Measurements from ENCODE around the gene LNP1.
"Not testable (repeated sequence)": the region's sequence is repeated elsewhere in the genome, so short reads cannot be mapped to it uniquely, and the experiment has no call there.

Gene LNP1

DNA sequence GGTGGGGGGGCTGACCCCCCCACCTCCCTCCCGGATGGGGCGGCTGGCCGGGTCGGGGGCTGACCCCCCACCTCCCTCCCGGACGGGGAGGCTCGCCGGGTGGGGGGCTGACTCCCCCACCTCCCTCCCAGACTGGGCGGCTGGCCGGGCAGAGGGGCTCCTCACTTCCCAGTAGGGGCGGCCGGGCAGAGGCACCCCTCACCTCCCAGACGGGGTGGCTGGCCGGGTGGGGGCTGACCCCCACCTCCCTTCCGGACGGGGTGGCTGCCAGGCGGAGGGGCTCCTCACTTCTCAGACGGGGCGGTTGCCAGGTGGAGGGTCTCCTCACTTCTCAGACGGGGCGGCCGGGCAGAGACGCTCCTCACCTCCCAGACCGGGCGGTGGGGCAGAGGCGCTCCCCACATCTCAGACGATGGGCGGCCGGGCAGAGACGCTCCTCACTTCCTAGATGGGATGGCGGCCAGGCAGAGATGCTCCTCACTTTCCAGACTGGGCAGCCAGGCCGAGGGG is 76.6 kb downstream of the LNP1 start:
- DNase-seq, result not testable (repeated sequence)

DNA sequence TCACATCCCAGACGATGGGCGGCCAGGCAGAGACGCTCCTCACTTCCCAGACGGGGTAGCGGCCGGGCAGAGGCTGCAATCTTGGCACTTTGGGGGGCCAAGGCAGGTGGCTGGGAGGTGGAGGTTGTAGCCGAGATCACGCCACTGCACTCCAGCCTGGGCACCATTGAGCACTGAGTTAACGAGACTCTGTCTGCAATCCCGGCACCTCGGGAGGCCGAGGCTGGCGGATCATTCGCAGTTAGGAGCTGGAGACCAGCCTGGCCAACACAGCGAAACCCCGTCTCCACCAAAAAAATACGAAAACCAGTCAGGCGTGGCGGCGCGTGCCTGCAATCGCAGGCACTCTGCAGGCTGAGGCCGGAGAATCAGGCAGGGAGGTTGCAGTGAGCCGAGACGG is 77.2 kb downstream of the LNP1 start:
- DNase-seq, result not testable (repeated sequence)

DNA sequence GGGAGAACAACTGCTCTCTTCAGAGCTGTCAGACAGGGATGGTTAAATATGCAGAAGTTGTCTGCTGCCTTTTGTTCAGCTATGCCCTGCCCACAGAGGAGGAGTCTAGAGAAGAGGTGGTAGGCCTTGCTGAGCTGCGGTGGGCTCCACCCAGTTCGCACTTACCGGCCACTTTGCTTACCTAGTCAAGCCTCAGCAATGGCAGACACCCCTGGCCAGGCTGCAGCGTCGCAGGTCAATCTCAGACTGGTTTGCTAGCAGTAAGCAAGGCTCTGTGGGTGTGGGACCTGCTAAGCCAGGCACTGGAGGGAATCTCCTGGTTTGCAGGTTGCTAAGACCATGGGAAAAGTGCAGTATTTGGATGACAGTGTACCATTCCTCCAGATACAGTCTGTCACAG is 78.7 kb downstream of the LNP1 start:
- DNase-seq, result no peak

DNA sequence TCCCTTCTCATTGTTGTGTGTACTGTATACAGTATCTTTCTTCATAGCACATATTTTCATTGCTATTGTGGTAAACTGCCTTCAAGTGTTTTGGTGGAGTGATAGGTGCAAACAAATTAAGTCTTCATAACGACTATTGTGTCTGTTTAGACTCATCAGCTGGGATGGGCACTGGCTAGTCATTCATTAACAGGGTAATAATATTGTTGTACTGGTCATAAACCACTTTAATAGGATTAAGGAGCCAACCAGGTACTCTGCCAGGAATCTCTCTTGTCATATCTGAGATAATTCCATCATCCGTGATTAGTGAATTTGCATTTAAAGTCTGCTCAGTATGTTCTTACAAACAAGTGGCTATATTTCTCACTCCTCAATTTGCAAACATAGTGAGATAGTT is 80.8 kb downstream of the LNP1 start:
- no peak for DNase-seq

DNA sequence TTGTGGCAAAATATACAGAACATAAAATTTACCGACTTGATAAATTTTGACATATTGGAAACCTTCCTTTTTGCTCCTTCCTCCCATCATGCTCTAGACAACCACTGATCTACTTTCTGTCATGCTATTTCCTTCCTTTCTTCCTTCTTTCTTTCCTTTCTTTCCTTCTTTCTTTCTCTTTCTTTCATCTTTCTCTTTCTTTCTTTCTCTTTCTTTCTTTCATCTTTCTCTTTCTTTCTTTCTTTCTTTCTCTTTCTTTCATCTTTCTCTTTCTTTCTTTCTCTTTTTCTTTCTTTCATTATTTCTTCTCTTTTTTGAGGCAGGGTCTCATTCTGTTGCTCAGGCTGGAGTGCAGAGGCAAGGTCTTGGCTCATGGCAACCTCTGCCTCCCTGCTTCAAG is 82.2 kb downstream of the LNP1 start:
- no peak for DNase-seq

DNA sequence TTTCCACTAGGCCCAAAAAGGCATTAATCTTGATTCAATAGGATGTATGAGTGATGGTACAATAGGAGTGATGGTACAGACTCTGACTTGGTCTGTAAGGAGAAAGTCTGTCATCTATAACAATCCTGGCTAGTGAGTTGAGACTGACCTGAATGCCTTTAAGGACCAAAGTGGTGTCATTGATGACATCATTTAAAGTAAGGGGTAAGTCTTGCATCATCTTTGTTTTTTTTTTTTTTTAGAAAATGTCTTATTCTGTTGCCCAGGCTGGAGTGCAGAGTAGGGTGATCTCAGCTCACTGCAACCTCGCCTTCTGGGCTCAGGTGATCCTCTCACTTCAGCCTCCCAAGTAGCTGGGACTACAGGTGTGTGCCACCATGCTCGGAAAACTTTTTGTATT is 85.5 kb downstream of the LNP1 start:
- DNase-seq, result no peak

DNA sequence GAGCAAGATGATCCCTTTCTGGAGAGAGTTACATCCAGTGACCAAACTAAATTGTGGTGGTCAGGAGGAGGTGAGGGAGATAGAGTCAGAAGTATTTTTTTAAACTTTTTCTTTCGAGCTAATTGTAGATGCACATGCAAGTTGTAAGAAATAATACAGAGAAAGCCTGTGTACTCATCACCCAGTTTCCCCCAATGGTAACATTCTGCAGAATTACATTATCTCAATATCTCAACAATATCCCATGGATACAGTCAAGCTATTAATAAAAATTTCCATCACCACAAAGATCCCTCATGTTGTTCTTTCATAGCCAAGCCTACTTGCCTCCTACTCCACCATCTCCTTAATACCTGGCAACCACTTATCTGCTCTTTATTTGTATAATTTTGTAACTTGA is 87.8 kb downstream of the LNP1 start:
- no peak for DNase-seq

DNA sequence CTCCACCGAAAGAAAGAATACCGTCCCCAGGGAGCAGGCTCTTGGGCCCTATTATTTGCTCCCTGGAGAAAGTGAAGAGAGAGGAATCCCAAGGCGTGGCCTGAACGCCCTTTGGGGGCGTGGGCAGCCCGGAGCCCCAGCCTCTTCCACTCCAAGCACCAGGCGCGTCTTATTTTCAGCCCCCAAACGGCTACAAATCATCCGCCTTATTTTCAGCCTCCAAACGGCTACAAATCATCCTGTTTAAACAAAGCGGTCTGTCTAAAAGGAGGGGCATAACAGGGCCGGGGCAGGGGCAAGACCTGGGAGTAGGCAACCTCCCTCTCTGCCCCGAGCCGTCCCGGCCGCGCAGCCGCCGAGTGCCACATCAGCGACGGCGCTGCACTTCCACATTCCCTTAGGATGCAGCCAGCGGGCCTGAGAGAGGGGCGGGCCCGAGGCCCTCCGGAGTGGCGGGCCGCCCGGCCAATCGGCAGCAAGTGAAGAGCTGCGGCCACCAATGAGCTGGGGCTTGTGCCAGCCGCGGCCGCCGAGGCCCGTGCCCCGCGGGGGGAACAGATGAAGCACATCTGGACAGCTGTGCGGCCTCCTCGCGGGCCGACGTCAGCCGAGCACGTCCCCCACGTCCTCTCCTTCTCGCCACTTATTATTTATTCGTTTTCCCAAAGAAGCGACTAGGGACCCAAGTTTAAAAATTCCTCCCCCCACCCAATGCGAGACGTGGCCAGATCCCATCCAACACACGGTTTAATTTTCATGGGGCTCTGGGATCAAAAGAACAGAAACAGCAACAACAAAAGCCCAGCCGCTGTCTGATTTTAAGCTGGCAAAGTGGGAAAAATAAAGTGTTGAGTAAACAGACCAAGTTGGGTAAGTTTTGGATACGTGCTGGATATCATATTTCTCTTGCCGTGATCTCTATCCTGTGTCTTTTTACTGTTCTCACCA is 91.0 kb downstream of the LNP1 start, which contains the start of gene TMEM45A:
TSS of gene TMEM45A (plus strand) at position 561 of the 948 bp plus-strand sequence. CDS start 62,593 bp downstream, outside the sequence.
- DNase-seq, result peak; percentile 42 to 97 (median 89)

DNA sequence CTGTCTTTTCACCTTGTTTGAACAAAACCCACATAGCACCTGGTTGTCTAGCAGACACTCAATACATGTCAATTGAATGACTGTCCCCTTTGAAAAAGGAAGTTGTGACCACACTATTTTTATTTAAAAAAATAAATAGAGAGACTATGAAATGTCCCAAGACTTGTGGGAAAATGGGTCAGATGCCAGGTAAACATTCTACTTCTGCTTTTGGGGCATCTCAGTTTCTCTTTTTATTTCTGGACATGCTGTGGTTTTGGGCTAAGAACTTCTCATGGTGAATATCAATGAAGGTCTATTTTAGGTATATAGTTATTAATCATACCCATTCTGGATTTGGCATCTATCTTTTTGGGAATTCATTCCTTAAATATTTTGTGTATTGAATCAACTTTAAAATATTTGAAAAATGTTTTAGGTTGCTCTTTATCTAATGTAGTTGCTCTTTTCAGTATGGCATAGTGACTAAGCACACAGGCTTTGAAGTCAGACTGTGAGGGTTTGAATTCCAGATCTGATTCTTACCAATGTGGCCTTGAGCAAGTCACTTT is 95.4 kb downstream of the LNP1 start:
- no peak for DNase-seq

DNA sequence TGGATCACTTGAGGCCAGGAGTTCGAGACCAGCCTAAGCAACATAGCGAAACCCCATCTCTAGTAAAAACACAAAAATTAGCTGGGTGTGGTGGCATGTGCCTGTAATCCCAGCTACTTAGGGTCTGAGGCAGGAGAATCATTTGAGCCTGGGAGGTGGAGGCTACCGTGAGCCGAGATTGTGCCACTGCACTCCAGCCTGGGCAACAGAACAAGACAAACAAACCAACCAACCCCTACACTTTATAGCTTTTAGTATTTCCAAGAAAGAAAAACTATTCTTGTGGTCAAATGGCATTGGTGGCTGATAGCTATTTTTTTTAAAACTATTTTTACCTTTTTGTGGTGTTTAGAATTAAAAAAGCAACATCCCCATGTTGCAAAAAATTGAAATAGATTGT is 98.3 kb downstream of the LNP1 start:
- DNase-seq, result no peak

DNA sequence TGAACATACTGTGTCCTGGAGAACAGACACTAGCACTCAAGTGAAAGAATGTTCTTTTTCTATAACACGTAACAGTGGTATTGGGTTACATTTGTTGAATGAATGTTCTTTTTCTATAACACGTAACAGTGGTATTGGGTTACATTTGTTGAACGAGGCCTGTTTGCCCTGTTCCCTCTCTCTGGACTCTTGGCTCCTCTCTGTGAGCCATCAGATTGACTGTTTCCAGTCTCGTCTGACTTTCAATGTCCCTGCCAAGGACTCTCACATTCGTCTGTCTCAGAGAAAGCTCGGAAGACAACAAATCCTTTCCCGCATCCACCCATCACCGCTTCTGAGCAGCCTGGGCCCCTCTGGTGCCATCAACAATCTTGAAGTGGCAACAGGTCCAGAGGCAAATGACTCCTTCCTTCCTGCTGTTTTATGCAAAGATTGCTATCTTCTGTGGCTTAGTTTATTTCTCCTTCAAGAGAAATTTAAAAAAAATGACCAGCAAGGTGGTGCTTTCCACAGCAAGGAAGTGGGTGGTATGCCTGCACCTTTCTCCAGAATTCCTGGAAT is 99.1 kb downstream of the LNP1 start:
- no peak for DNase-seq

DNA sequence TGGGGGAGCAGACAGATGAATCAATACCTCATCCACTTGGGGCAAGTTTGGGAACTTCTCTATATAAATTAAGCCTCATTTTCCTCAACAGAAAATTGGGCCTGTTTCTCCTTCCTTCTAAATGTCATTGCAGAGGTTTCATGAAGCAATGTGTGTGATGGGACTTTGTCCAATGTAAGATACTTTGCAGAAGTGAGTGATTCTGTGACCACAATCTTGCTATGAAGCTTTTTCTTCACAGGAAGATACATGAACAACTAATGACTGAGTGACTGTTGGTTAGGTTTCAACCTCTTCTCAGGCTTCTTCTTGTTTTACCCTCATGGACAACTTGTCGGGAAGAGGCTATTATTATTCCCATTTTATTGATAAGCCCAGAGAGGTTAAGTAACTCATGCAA is 102.1 kb downstream of the LNP1 start:
- no peak for DNase-seq
